Mucosa of rectum (tissue), 2 donors: ENCODE data around the gene TENT4B.
"Not testable (repeated sequence)": the region's sequence is repeated elsewhere in the genome, so short reads cannot be mapped to it uniquely, and the experiment has no call there.

Experiments used
- H3K27ac ChIP-seq, 2 donors: one replicate each; pipeline ENCODE4 v1.7.0; 2013; ENCODE audit warnings: inconsistent platforms in 2 of 2, low read depth in 2 of 2, low read length in 2 of 2
- H3K27me3 ChIP-seq, 2 donors: one replicate each; pipeline ENCODE4 v1.7.0; 2013; ENCODE audit warnings: low read length in 2 of 2; ENCODE audit not compliant: control insufficient read depth in 2 of 2, insufficient read depth in 2 of 2
- H3K36me3 ChIP-seq, 2 donors: one replicate each; pipeline ENCODE4 v1.7.0; 2013; ENCODE audit warnings: low read length in 2 of 2; ENCODE audit not compliant: control insufficient read depth in 2 of 2, insufficient read depth in 2 of 2
- H3K4me1 ChIP-seq, 2 donors: one replicate each; pipeline ENCODE4 v1.7.0; 2013; ENCODE audit warnings: low read length in 2 of 2, mild to moderate bottlenecking in 1 of 2; ENCODE audit not compliant: control insufficient read depth in 2 of 2, insufficient read depth in 2 of 2
- H3K4me3 ChIP-seq, 2 donors: one replicate each; pipeline ENCODE4 v1.7.0; 2013; ENCODE audit warnings: low read length in 2 of 2
- H3K9ac ChIP-seq, 2 donors: one replicate each; pipeline ENCODE4 v1.7.0; 2013; ENCODE audit warnings: low read length in 2 of 2, low read depth in 1 of 2, mild to moderate bottlenecking in 1 of 2
- H3K9me3 ChIP-seq, 2 donors: one replicate each; pipeline ENCODE4 v1.7.0; 2013; ENCODE audit warnings: low read length in 2 of 2; ENCODE audit not compliant: control insufficient read depth in 2 of 2
- donor health status: healthy.
- donor health status: Normal muscosa, but diverticular disease.

Gene TENT4B

GRCh38 chr16:50152807-50153595 lies at the start of gene TENT4B:
Gene TENT4B (plus strand): TSS chr16:50153306. CDS start chr16:50153622, 316 bp downstream.
- H3K36me3 ChIP-seq: no peaks in the 10 kb centered on the region
- H3K9me3 ChIP-seq: no peaks in the 10 kb centered on the region
- peak within 1 kb of the TSS; percentile 85 to 91 for H3K4me3 ChIP-seq

GRCh38 chr16:50103764-50104163 lies 49.3 kb upstream of the TENT4B start:
- H3K36me3 ChIP-seq: peaks cover 32 to 33% of the 10 kb centered on the region in 2 donors
- H3K4me1 ChIP-seq: no peaks in the 10 kb centered on the region
- no peaks in the 10 kb centered on the region for H3K9me3 ChIP-seq
- H3K27me3 ChIP-seq: no peaks in the 10 kb centered on the region
- no peak overlapping the region for H3K9ac ChIP-seq
- no peak overlapping the region for H3K4me3 ChIP-seq
- no peak overlapping the region for H3K27ac ChIP-seq

More at GRCh38 chr16:50152807-50153595, at the start of gene TENT4B:
- H3K27me3 ChIP-seq: no peaks in the 10 kb centered on the region
- H3K9ac ChIP-seq: peak within 1 kb of the TSS; percentile 85 to 86
- H3K27ac ChIP-seq: peak within 1 kb of the TSS; percentile 97
- peaks cover 8 to 25% of the 10 kb centered on the region in 2 donors for H3K4me1 ChIP-seq

GRCh38 chr16:50114357-50115129 lies 38.6 kb upstream of the TENT4B start:
- H3K9me3 ChIP-seq: no peaks in the 10 kb centered on the region
- H3K4me3 ChIP-seq: no peak overlapping the region
- no peaks in the 10 kb centered on the region for H3K36me3 ChIP-seq
- H3K27ac ChIP-seq: no peak overlapping the region
- no peaks in the 10 kb centered on the region for H3K4me1 ChIP-seq
- no peak overlapping the region for H3K9ac ChIP-seq
- no peaks in the 10 kb centered on the region for H3K27me3 ChIP-seq

GRCh38 chr16:50120711-50121110 lies 32.4 kb upstream of the TENT4B start:
- Histone ChIP-seq H3K9ac (no peak overlapping the region), H3K4me1 (no peaks in the 10 kb centered on the region), H3K36me3 (no peaks in the 10 kb centered on the region), H3K27me3 (no peaks in the 10 kb centered on the region), H3K4me3 (no peak overlapping the region), H3K9me3 (no peaks in the 10 kb centered on the region), H3K27ac (no peak overlapping the region)

- Histone ChIP-seq H3K36me3 (no peaks in the 10 kb centered on the region), H3K9me3 (no peaks in the 10 kb centered on the region), H3K27ac (no peak overlapping the region), H3K27me3 (no peaks in the 10 kb centered on the region), H3K9ac (no peak overlapping the region), H3K4me1 (no peaks in the 10 kb centered on the region), H3K4me3 (no peak overlapping the region)
These were observed 31.8 kb upstream of the TENT4B start for GRCh38 chr16:50121278-50121677.

- Histone ChIP-seq H3K27me3 (no peaks in the 10 kb centered on the region), H3K9ac (no peak overlapping the region), H3K36me3 (no peaks in the 10 kb centered on the region), H3K27ac (no peak overlapping the region), H3K4me3 (no peak overlapping the region), H3K4me1 (no peaks in the 10 kb centered on the region), H3K9me3 (no peaks in the 10 kb centered on the region)
These were observed 31.2 kb upstream of the TENT4B start for GRCh38 chr16:50121721-50122445.

- no peaks in the 10 kb centered on the region for H3K4me1 ChIP-seq
- no peaks in the 10 kb centered on the region for H3K9me3 ChIP-seq
- H3K27me3 ChIP-seq: no peaks in the 10 kb centered on the region
- no peak overlapping the region for H3K9ac ChIP-seq
- H3K27ac ChIP-seq: no peak overlapping the region
- H3K36me3 ChIP-seq: no peaks in the 10 kb centered on the region
- H3K4me3 ChIP-seq: no peak overlapping the region
These were observed 29.7 kb upstream of the TENT4B start for GRCh38 chr16:50123417-50123816.

GRCh38 chr16:50124769-50125168 lies 28.3 kb upstream of the TENT4B start:
- H3K36me3 ChIP-seq: no peaks in the 10 kb centered on the region
- no peak overlapping the region for H3K4me3 ChIP-seq

GRCh38 chr16:50126183-50126582 lies 26.9 kb upstream of the TENT4B start:
- Histone ChIP-seq H3K9me3 (no peaks in the 10 kb centered on the region), H3K4me3 (no peak overlapping the region), H3K9ac (no peak overlapping the region), H3K27ac (no peak overlapping the region), H3K27me3 (no peaks in the 10 kb centered on the region), H3K36me3 (no peaks in the 10 kb centered on the region), H3K4me1 (no peaks in the 10 kb centered on the region)

More at GRCh38 chr16:50124769-50125168, 28.3 kb upstream of the TENT4B start:
- Histone ChIP-seq H3K9me3 (no peaks in the 10 kb centered on the region), H3K4me1 (no peaks in the 10 kb centered on the region), H3K27me3 (no peaks in the 10 kb centered on the region), H3K9ac (no peak overlapping the region), H3K27ac (no peak overlapping the region)

- not testable (repeated sequence) for H3K4me1 ChIP-seq, H3K27ac ChIP-seq, H3K4me3 ChIP-seq, H3K27me3 ChIP-seq, H3K9me3 ChIP-seq, H3K36me3 ChIP-seq, H3K9ac ChIP-seq
These were observed 20.5 kb upstream of the TENT4B start for GRCh38 chr16:50132571-50132970.
